Astrocyte (in vitro differentiated cells and primary cell): ENCODE results near the gene RAB11FIP3. TPM values are rescaled to one million over a fixed set of nuclear protein-coding genes. Genes with fewer than 3 reads are reported as not detected.

ENCODE experiments used
- DNase-seq: peaks from one replicate; pipeline ENCODE4 v3.0.0-alpha.2; 2010; ENCODE audit warnings: low read depth
- FAIRE-seq: peaks from 2 replicates; lab custom pipeline; 2011; peaks lifted over from hg19 to GRCh38; lab: Jason Lieb, UNC
- H2AFZ ChIP-seq: 2 replicates; pipeline ENCODE4 v1.6.0; 2012; ENCODE audit warnings: low read depth, low read length, inconsistent platforms
- H3K27ac ChIP-seq: 2 replicates; pipeline ENCODE4 v1.5.1; 2011; ENCODE audit warnings: low read depth, low read length, inconsistent platforms
- H3K27me3 ChIP-seq: 2 replicates; pipeline ENCODE4 v1.6.0; 2011; ENCODE audit warnings: low read length, inconsistent platforms; ENCODE audit not compliant: insufficient read depth
- H3K36me3 ChIP-seq: 2 replicates; pipeline ENCODE4 v1.5.1; 2011; ENCODE audit warnings: low read length, inconsistent platforms; ENCODE audit not compliant: insufficient read depth
- H3K4me1 ChIP-seq: 2 replicates; pipeline ENCODE4 v1.5.1; 2011; ENCODE audit warnings: low read length, inconsistent platforms; ENCODE audit not compliant: insufficient read depth
- H3K4me2 ChIP-seq: 2 replicates; pipeline ENCODE4 v1.6.0; 2012; ENCODE audit warnings: low read length, inconsistent platforms
- H3K4me3 ChIP-seq: 2 replicates; pipeline ENCODE4 v1.5.1; 2011; ENCODE audit warnings: low read depth, mild to moderate bottlenecking, low read length, inconsistent platforms; ENCODE audit not compliant: insufficient read depth
- H3K79me2 ChIP-seq: 2 replicates; pipeline ENCODE4 v1.6.0; 2012; ENCODE audit warnings: mild to moderate bottlenecking, low read length, inconsistent platforms; ENCODE audit not compliant: insufficient read depth
- H3K9ac ChIP-seq: 2 replicates; pipeline ENCODE4 v1.6.0; 2012; ENCODE audit warnings: mild to moderate bottlenecking, low read length, inconsistent platforms
- H3K9me3 ChIP-seq: 2 replicates; pipeline ENCODE4 v1.5.1; 2012; ENCODE audit warnings: low read depth, mild to moderate bottlenecking, low read length, inconsistent platforms; ENCODE audit not compliant: insufficient read depth
- H4K20me1 ChIP-seq: 2 replicates; pipeline ENCODE4 v1.6.0; 2012; ENCODE audit warnings: low read length, inconsistent platforms; ENCODE audit not compliant: insufficient read depth
- H3K27ac Mint-ChIP-seq: one replicate; pipeline ENCODE4 v1.8.0; 2021; ENCODE audit warnings: mild to moderate bottlenecking, mixed read lengths; ENCODE audit not compliant: unreplicated experiment
- H3K27me3 Mint-ChIP-seq: one replicate; pipeline ENCODE4 v1.8.0; 2021; ENCODE audit warnings: low read depth, mixed read lengths; ENCODE audit not compliant: unreplicated experiment
- H3K36me3 Mint-ChIP-seq: one replicate; pipeline ENCODE4 v1.8.0; 2021; ENCODE audit warnings: low read depth, mixed read lengths; ENCODE audit not compliant: unreplicated experiment
- H3K4me1 Mint-ChIP-seq: one replicate; pipeline ENCODE4 v1.8.0; 2021; ENCODE audit warnings: low read depth, mixed read lengths; ENCODE audit not compliant: unreplicated experiment
- H3K4me3 Mint-ChIP-seq: one replicate; pipeline ENCODE4 v1.8.0; 2021; ENCODE audit warnings: mild to moderate bottlenecking, moderate library complexity, mixed read lengths; ENCODE audit not compliant: unreplicated experiment
- H3K9me3 Mint-ChIP-seq: one replicate; pipeline ENCODE4 v1.8.0; 2021; ENCODE audit warnings: mild to moderate bottlenecking, mixed read lengths; ENCODE audit not compliant: unreplicated experiment
- CTCF ChIP-seq: IDR thresholded peaks from 2 replicates; pipeline ENCODE4 v1.5.1; 2011; ENCODE audit warnings: low read depth, mild to moderate bottlenecking, inconsistent platforms, low read length, moderate library complexity; ENCODE audit not compliant: insufficient read depth
- EZH2 ChIP-seq: IDR thresholded peaks from 2 replicates; pipeline ENCODE4 v1.6.1; 2012; ENCODE audit warnings: mild to moderate bottlenecking, low read length, inconsistent platforms; ENCODE audit not compliant: insufficient read depth
- total RNA-seq: library from RNA; stranded (reverse); gene quantifications from 2 replicates; pipeline ENCODE4 v1.2.1, GENCODE V29; 2021

RAB11FIP3 gene
- total RNA-seq, 1 donor from 2014 or later = 21.2 TPM

GRCh38 chr16:473046-474043 is 47.9 kb downstream of the RAB11FIP3 start:
- Mint-ChIP-seq H3K36me3 (peaks cover 10% of the 10 kb centered on the region), H3K4me3 (no peak overlapping the region), H3K27ac (no peak overlapping the region), H3K9me3 (peaks cover 3% of the 10 kb centered on the region), H3K27me3 (no peaks in the 10 kb centered on the region), H3K4me1 (peaks cover 15% of the 10 kb centered on the region)
- TF ChIP-seq CTCF = no peak
- TF ChIP-seq EZH2 = no peak
- DNase-seq (no peak), FAIRE-seq (no peak)
- Histone ChIP-seq H3K9ac (no peak overlapping the region), H3K27ac (no peak overlapping the region), H3K36me3 (no peaks in the 10 kb centered on the region), H4K20me1 (peaks cover 71% of the 10 kb centered on the region), H3K4me1 (peaks cover 18% of the 10 kb centered on the region), H3K9me3 (no peaks in the 10 kb centered on the region), H3K4me2 (no peak overlapping the region), H3K27me3 (no peaks in the 10 kb centered on the region), H3K79me2 (peaks cover 3% of the 10 kb centered on the region), H3K4me3 (no peak overlapping the region), H2AFZ (no peak overlapping the region)

- DNase-seq (no peak), FAIRE-seq (no peak)
- H3K27ac Mint-ChIP-seq = no peak overlapping the region
- peaks cover 3% of the 10 kb centered on the region for H3K79me2 ChIP-seq
- peaks cover 18% of the 10 kb centered on the region for H3K4me1 ChIP-seq
- peaks cover 15% of the 10 kb centered on the region for H3K4me1 Mint-ChIP-seq
- H3K9me3 Mint-ChIP-seq = peaks cover 3% of the 10 kb centered on the region
- H4K20me1 ChIP-seq = peaks cover 77% of the 10 kb centered on the region
- TF ChIP-seq EZH2 (no peak), CTCF (no peak)
- no peaks in the 10 kb centered on the region for H3K27me3 Mint-ChIP-seq
- no peak overlapping the region for H3K4me3 Mint-ChIP-seq
- H3K4me3 ChIP-seq = no peak overlapping the region
- H3K9ac ChIP-seq = no peak overlapping the region
- no peaks in the 10 kb centered on the region for H3K36me3 ChIP-seq
- peaks cover 10% of the 10 kb centered on the region for H3K36me3 Mint-ChIP-seq
- H3K9me3 ChIP-seq = no peaks in the 10 kb centered on the region
- H3K27ac ChIP-seq = no peak overlapping the region
- H3K27me3 ChIP-seq = no peaks in the 10 kb centered on the region
- H3K4me2 ChIP-seq = no peak overlapping the region
- H2AFZ ChIP-seq = no peak overlapping the region
Measured at GRCh38 chr16:474420-475122, 49.1 kb downstream of the RAB11FIP3 start.
